HepG2 (cell line): ENCODE data around the gene YEATS4. TPM values are rescaled to one million over a fixed set of nuclear protein-coding genes. Genes with fewer than 3 reads are reported as not detected.

Experiments
- ATAC-seq: fragments of 200-7000 bp; cut with Tn5 transposase; 3 replicates; pipeline ENCODE4 v1.9.1; 2020; ENCODE audit warnings: mild to moderate bottlenecking, moderate library complexity
- BruUV-seq: library from RNA; stranded (reverse); fragments of 400-500 nt; replicated peaks from 2 replicates; lab custom pipeline; 2021; lab: Mats Ljungman, UMichigan
- CTCF ChIA-PET: fragments of 300-600 bp; formaldehyde crosslinking; extraction: SDS; loops from one replicate; lab custom pipeline; 2021; ENCODE audit warnings: low total read pairs, inconsistent platforms, low intra/inter-chr PET ratio; lab: Yijun Ruan, JAX
- POLR2A ChIA-PET: fragments of 350-600 bp; sonication (Branson Sonifier 250); formaldehyde crosslinking; loops from one replicate; lab custom pipeline; 2020; ENCODE audit warnings: antibody characterized with exemption, inconsistent platforms; lab: Yijun Ruan, JAX
- DNase-seq: peaks from one replicate; pipeline ENCODE4 v3.0.0-alpha.2; 2015; ENCODE audit warnings: low spot score
- FAIRE-seq: peaks from 3 replicates; lab custom pipeline; 2011; peaks lifted over from hg19 to GRCh38; lab: Jason Lieb, UNC
- H2AFZ ChIP-seq: one replicate; pipeline ENCODE4 v1.6.1; 2011; ENCODE audit warnings: low read length, inconsistent platforms
- H3K27ac ChIP-seq: fragments of 300-600 bp; 3 replicates; pipeline ENCODE4 v1.8.0; 2011; ENCODE audit warnings: mixed run types, mild to moderate bottlenecking, mixed read lengths, low read length, inconsistent platforms; ENCODE audit not compliant: insufficient read depth; ENCODE audit errors: extremely low read length
- H3K27me3 ChIP-seq, 2 experiments: fragments of 200-600 bp in 1 of 2; 2 replicates in 1 of 2; 3 replicates in 1 of 2; pipeline versions ENCODE4 v1.6.0 to v1.8.0; 2011; ENCODE audit warnings: low read length in 2 of 2, mild to moderate bottlenecking in 2 of 2, moderate library complexity in 2 of 2, inconsistent platforms in 1 of 2; ENCODE audit not compliant: insufficient read depth in 2 of 2, control insufficient read depth in 1 of 2
- H3K36me3 ChIP-seq, 2 experiments: fragments of 200-600 bp in 1 of 2; replicated peaks in 1 of 2; 2 replicates in 1 of 2; 3 replicates in 1 of 2; pipeline versions ENCODE4 v1.5.1 to v1.8.0; 2011; ENCODE audit warnings: low read length in 2 of 2, inconsistent platforms in 1 of 2; ENCODE audit not compliant: insufficient read depth in 2 of 2, control insufficient read depth in 1 of 2
- H3K4me1 ChIP-seq: 2 replicates; pipeline ENCODE4 v1.5.1; 2012; ENCODE audit warnings: low read length, inconsistent platforms; ENCODE audit not compliant: insufficient read depth
- H3K4me2 ChIP-seq: 2 replicates; pipeline ENCODE4 v1.6.0; 2011; ENCODE audit warnings: low read depth, low read length, inconsistent platforms
- H3K4me3 ChIP-seq, 3 experiments: fragments of 200-600 bp in 1 of 3; sonication (generic), shearing (Covaris generic) in 1 of 3; replicated peaks in 1 of 3; 2 replicates each; pipeline ENCODE4 v1.5.1; 2011 to 2016; ENCODE audit warnings: low read length in 3 of 3, inconsistent platforms in 2 of 3, low read depth in 2 of 3, mild to moderate bottlenecking in 2 of 3, control low read depth in 1 of 3, mixed read lengths in 1 of 3; ENCODE audit not compliant: insufficient read depth in 1 of 3
- H3K79me2 ChIP-seq: one replicate; pipeline ENCODE4 v1.6.1; 2011; ENCODE audit warnings: low read length, inconsistent platforms; ENCODE audit not compliant: insufficient read depth
- H3K9ac ChIP-seq: 2 replicates; pipeline ENCODE4 v1.6.0; 2011; ENCODE audit warnings: mild to moderate bottlenecking, low read depth, low read length, inconsistent platforms; ENCODE audit not compliant: insufficient read depth
- H3K9me3 ChIP-seq: 2 replicates; pipeline ENCODE4 v1.5.1; 2012; ENCODE audit warnings: mild to moderate bottlenecking, low read length
- H4K20me1 ChIP-seq: 2 replicates; pipeline ENCODE4 v1.6.0; 2011; ENCODE audit warnings: inconsistent platforms, mild to moderate bottlenecking, low read length, moderate library complexity; ENCODE audit not compliant: insufficient read depth
- ARNTL ChIP-seq: sonication (generic); formaldehyde crosslinking; IDR thresholded peaks from 2 replicates; pipeline ENCODE4 v1.4.0; 2020; ENCODE audit warnings: mild to moderate bottlenecking, missing genetic modification reagents
- ATF7 ChIP-seq, 2 experiments: fragments of 450-650 bp in 1 of 2; sonication (generic) in 1 of 2; formaldehyde crosslinking in 1 of 2; IDR thresholded peaks; 2 replicates each; pipeline versions ENCODE4 v1.4.0 to v1.6.1; 2016 to 2020; ENCODE audit warnings: antibody characterized with exemption in 1 of 2, mild to moderate bottlenecking in 1 of 2, missing genetic modification reagents in 1 of 2
- CREB1 ChIP-seq, 2 experiments: fragments of 450-650 bp in 1 of 2; IDR thresholded peaks; 2 replicates each; pipeline ENCODE4 v1.6.1; 2016 to 2017; ENCODE audit warnings: control low read depth in 1 of 2, mild to moderate bottlenecking in 1 of 2, missing compliant biosample characterization in 1 of 2, missing genetic modification characterization in 1 of 2
- FOXK2 ChIP-seq: fragments of 450-650 bp; IDR thresholded peaks from 2 replicates; pipeline ENCODE4 v1.6.1; 2016
- MAFF ChIP-seq: IDR thresholded peaks from 2 replicates; pipeline ENCODE4 v1.6.1; 2011; ENCODE audit warnings: low read depth, low read length, improper control_type of control experiment
- MAFK ChIP-seq, 2 experiments: IDR thresholded peaks in 1 of 2; conservative IDR thresholded peaks in 1 of 2; 2 replicates each; pipeline ENCODE4 v1.6.1; 2011; ENCODE audit warnings: improper control_type of control experiment in 2 of 2, low read length in 2 of 2
- RFX5 ChIP-seq: IDR thresholded peaks from 2 replicates; pipeline ENCODE4 v1.6.1; 2011; ENCODE audit warnings: low read depth, low read length, improper control_type of control experiment
- SOX13 ChIP-seq, 3 experiments: fragments of 450-650 bp in 1 of 3; sonication (generic) in 1 of 3; formaldehyde crosslinking in 1 of 3; IDR thresholded peaks in 2 of 3; conservative IDR thresholded peaks in 1 of 3; 2 replicates each; pipeline versions ENCODE4 v1.5.0 to v1.6.1; 2016 to 2020; ENCODE audit warnings: antibody characterized with exemption in 1 of 3, mild to moderate bottlenecking in 1 of 3, missing compliant biosample characterization in 1 of 3, missing genetic modification reagents in 1 of 3, moderate library complexity in 1 of 3
- ZNF24 ChIP-seq: fragments of 450-650 bp; IDR thresholded peaks from 2 replicates; pipeline ENCODE4 v1.6.1; 2017; ENCODE audit warnings: antibody characterized with exemption, mild to moderate bottlenecking
- ZNF816 ChIP-seq: sonication (generic); formaldehyde crosslinking; IDR thresholded peaks from 2 replicates; pipeline ENCODE4 v1.8.0; 2022; ENCODE audit warnings: missing genetic modification reagents, mild to moderate bottlenecking, borderline replicate concordance
- WGBS: methylation state at CpG from one replicate; pipeline ENCODE4 v1.1.6; 2017; ENCODE audit warnings: low lambda C conversion rate; 5-methylcytosine and 5-hydroxymethylcytosine counted together
- in situ Hi-C: cut with HindIII; loops from 2 replicates; pipeline ENCODE4 v1.10.0; 2017; ENCODE audit warnings: low pct_unique_long_range_greater_than_20kb; ENCODE audit not compliant: extremely low pct_ligation_motif_present
- intact Hi-C: fragments of 100-400 bp; cut with micrococcal nuclease; formaldehyde crosslinking; loops from one replicate; pipeline ENCODE4 v1.10.0; 2022; ENCODE audit not compliant: unreplicated experiment
- polyA plus RNA-seq, 8 experiments: library from polyadenylated mRNA; depleted of rRNA in 3 of 8; stranded (reverse) in 7 of 8; unstranded in 1 of 8; fragments of >200 nt; fragmentation: Illumina TruSeq in 4 of 8; extraction: Trizol in 4 of 8; gene quantifications; 2 replicates each; pipeline versions ENCODE4 v1.2.1 to v1.2.3, GENCODE V29; 2011 to 2016; ENCODE audit warnings: low read depth in 4 of 8, missing spikeins in 1 of 8, mixed read lengths in 1 of 8; ENCODE audit not compliant: insufficient read depth in 1 of 8
- total RNA-seq, 5 experiments: library from RNA; depleted of rRNA; stranded (reverse); fragments of >200 nt; fragmentation: Illumina TruSeq; extraction: Trizol; gene quantifications; 2 replicates each; pipeline ENCODE4 v1.2.3, GENCODE V29; 2016; ENCODE audit warnings: low read depth in 1 of 5
- TF ChIP-seq, protein P1 (sequence below): sonication (generic); formaldehyde crosslinking; IDR thresholded peaks from 2 replicates; pipeline ENCODE4 v1.4.0; 2020; ENCODE audit warnings: missing genetic modification reagents
- TF ChIP-seq, protein P2 (sequence below): sonication (generic); formaldehyde crosslinking; IDR thresholded peaks from 2 replicates; pipeline ENCODE4 v1.4.0; 2020; ENCODE audit warnings: missing genetic modification reagents
- TF ChIP-seq, protein P3 (sequence below): sonication (generic); formaldehyde crosslinking; IDR thresholded peaks from 2 replicates; pipeline ENCODE4 v1.4.0; 2020; ENCODE audit warnings: missing genetic modification reagents, mild to moderate bottlenecking, borderline replicate concordance

YEATS4 gene
- total and polyA plus RNA-seq, 2 of the 13 experiments (the other 11 are each of a cell fraction or from before 2014, with no cell fraction given): 16.8 to 45.0 TPM

DNA sequence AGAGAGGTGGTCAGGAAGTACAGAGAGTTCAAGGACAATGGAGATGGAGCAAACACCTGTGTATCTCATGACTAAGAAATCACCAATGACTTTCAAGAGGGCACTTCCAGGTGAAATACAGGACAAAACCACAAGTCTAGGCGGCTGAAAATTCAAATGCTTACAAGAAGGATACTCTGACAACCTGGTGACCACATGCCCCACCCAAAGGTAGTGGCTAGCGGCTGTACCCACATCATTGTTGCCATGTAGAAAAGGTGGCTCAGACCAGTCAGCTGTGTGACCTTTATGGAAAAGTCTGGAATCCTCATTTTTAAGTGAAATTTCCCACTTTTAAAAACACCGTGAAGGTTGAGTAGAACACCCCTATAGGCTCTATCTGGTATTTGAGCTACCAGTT, 62.0 kb downstream of the YEATS4 start (continued):
- no peak for TF ChIP-seq SOX13 (IDR thresholded peaks at IDR 0.05)
- 0 out of 4 replicates have a peak, but pooled peaks of 1 of the 2 experiments have one; percentile 11 for TF ChIP-seq SOX13 (CRISPR knock-in tag; conservative IDR thresholded peaks at IDR 0.05 in 1 of 2, IDR thresholded peaks at IDR 0.05 in 1 of 2)
- peak; percentile 74; the same call in 1 of the 2 replicates for TF ChIP-seq RFX5
- TF ChIP-seq, protein P1, sequence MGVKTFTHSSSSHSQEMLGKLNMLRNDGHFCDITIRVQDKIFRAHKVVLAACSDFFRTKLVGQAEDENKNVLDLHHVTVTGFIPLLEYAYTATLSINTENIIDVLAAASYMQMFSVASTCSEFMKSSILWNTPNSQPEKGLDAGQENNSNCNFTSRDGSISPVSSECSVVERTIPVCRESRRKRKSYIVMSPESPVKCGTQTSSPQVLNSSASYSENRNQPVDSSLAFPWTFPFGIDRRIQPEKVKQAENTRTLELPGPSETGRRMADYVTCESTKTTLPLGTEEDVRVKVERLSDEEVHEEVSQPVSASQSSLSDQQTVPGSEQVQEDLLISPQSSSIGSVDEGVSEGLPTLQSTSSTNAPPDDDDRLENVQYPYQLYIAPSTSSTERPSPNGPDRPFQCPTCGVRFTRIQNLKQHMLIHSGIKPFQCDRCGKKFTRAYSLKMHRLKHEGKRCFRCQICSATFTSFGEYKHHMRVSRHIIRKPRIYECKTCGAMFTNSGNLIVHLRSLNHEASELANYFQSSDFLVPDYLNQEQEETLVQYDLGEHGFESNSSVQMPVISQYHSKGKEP: no peak
- TF ChIP-seq FOXK2: no peak

DNA sequence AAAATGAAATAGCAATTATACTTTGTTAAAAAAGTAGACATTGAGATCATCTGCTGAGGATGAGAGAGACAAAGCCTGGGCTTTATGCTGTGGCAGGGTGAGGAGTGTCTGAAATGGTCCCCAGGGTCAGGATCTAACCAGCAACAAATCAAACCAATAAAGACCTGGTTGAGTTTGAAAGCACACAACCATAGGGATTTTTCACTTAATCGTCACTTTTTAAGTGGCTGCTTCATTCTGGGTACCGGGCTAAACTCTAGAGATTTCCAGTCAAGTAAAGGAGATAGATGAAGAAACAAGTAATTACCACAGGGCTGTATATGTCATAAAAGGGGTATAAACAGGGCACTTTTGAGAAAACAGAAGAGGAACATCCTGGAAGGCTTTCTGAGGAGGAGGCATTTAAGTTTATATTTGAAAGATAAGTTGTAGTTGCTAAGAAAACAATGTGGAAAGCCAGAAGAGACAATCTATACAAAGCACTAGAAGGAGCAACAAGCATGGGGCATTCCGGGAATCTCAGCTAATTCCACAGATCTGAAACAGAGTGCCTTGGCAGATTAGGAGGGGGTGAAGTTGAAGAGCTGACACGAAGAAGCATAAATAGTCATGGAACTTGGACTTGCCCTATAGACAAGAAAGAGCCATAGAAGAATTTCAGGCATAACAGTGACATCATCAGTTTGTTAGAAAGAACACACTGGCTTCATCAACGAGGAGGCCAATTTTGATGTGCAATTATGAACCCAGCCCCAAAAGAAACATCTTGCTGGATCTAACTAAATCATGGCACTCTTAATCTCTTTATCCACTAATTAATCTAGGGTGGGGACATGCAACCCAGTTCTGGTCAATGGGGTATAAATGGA, 63.7 kb downstream of the YEATS4 start:
- ATAC-seq (no peak), FAIRE-seq (no peak), DNase-seq (no peak)
- no TSS peak for BruUV-seq
- no peaks in the 10 kb centered on the region for H3K27me3 ChIP-seq
- no peak overlapping the region for H3K4me3 ChIP-seq
- TF ChIP-seq, protein P2, sequence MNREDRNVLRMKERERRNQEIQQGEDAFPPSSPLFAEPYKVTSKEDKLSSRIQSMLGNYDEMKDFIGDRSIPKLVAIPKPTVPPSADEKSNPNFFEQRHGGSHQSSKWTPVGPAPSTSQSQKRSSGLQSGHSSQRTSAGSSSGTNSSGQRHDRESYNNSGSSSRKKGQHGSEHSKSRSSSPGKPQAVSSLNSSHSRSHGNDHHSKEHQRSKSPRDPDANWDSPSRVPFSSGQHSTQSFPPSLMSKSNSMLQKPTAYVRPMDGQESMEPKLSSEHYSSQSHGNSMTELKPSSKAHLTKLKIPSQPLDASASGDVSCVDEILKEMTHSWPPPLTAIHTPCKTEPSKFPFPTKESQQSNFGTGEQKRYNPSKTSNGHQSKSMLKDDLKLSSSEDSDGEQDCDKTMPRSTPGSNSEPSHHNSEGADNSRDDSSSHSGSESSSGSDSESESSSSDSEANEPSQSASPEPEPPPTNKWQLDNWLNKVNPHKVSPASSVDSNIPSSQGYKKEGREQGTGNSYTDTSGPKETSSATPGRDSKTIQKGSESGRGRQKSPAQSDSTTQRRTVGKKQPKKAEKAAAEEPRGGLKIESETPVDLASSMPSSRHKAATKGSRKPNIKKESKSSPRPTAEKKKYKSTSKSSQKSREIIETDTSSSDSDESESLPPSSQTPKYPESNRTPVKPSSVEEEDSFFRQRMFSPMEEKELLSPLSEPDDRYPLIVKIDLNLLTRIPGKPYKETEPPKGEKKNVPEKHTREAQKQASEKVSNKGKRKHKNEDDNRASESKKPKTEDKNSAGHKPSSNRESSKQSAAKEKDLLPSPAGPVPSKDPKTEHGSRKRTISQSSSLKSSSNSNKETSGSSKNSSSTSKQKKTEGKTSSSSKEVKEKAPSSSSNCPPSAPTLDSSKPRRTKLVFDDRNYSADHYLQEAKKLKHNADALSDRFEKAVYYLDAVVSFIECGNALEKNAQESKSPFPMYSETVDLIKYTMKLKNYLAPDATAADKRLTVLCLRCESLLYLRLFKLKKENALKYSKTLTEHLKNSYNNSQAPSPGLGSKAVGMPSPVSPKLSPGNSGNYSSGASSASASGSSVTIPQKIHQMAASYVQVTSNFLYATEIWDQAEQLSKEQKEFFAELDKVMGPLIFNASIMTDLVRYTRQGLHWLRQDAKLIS: no peak
- no peak for TF ChIP-seq ZNF816
- peak; percentile 33; the same call in 1 of the 2 replicates for TF ChIP-seq CREB1 (IDR thresholded peaks at IDR 0.05)
- no peak for TF ChIP-seq CREB1 (CRISPR knock-in tag; IDR thresholded peaks at IDR 0.05)
- TF ChIP-seq ATF7 (IDR thresholded peaks at IDR 0.05): peak; percentile 69
- no peak for TF ChIP-seq ATF7 (CRISPR knock-in tag; IDR thresholded peaks at IDR 0.05)
- TF ChIP-seq, protein P3, sequence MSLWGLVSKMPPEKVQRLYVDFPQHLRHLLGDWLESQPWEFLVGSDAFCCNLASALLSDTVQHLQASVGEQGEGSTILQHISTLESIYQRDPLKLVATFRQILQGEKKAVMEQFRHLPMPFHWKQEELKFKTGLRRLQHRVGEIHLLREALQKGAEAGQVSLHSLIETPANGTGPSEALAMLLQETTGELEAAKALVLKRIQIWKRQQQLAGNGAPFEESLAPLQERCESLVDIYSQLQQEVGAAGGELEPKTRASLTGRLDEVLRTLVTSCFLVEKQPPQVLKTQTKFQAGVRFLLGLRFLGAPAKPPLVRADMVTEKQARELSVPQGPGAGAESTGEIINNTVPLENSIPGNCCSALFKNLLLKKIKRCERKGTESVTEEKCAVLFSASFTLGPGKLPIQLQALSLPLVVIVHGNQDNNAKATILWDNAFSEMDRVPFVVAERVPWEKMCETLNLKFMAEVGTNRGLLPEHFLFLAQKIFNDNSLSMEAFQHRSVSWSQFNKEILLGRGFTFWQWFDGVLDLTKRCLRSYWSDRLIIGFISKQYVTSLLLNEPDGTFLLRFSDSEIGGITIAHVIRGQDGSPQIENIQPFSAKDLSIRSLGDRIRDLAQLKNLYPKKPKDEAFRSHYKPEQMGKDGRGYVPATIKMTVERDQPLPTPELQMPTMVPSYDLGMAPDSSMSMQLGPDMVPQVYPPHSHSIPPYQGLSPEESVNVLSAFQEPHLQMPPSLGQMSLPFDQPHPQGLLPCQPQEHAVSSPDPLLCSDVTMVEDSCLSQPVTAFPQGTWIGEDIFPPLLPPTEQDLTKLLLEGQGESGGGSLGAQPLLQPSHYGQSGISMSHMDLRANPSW (CRISPR knock-in tag): no peak
- TF ChIP-seq ARNTL (CRISPR knock-in tag): no peak
- no peak for TF ChIP-seq ZNF24
- peak in 1 of 2 experiments; percentile 61; a peak in 3 of 4 replicates for TF ChIP-seq MAFK (conservative IDR thresholded peaks at IDR 0.05 in 1 of 2, IDR thresholded peaks at IDR 0.05 in 1 of 2; ENCODE audit: low read length in 2 of 2)
- peak; percentile 37; the same call in 1 of the 2 replicates for TF ChIP-seq MAFF
- H3K4me1 ChIP-seq: peaks cover 31% of the 10 kb centered on the region
- intact Hi-C loops: no loop called here
- in situ Hi-C loops: no loop called here
- ChIA-PET CTCF (no interaction called here), POLR2A (no interaction called here)
- no peaks in the 10 kb centered on the region for H3K79me2 ChIP-seq
- WGBS: 58% methylated on average over 5 of the region's 5 CpGs
- H3K9me3 ChIP-seq: no peaks in the 10 kb centered on the region
- no peaks in the 10 kb centered on the region for H4K20me1 ChIP-seq
- no peak overlapping the region for H3K4me2 ChIP-seq
- no peaks in the 10 kb centered on the region for H3K36me3 ChIP-seq
- no peak overlapping the region for H3K9ac ChIP-seq
- H2AFZ ChIP-seq: no peak overlapping the region
- H3K27ac ChIP-seq: no peak overlapping the region
